ENCODE results near the gene PRLR.

GRCh38 chr5:35095366-35095765 lies 134.9 kb downstream of the PRLR start:
- TF ChIP-seq KDM1A (CRISPR knock-in tag; IDR thresholded peaks at IDR 0.05) = no peak
- no peak for TF ChIP-seq KAT7 (CRISPR knock-in tag; IDR thresholded peaks at IDR 0.05; ENCODE audit: borderline replicate concordance)
- no peak for TF ChIP-seq ZBTB33 (CRISPR knock-in tag; IDR thresholded peaks at IDR 0.05)
- TF ChIP-seq POLR2AphosphoS2 (IDR thresholded peaks at IDR 0.05; ENCODE audit: low read depth, low read length) = no peak
- no peak for TF ChIP-seq ZNF766 (CRISPR knock-in tag; IDR thresholded peaks at IDR 0.05; ENCODE audit: borderline replicate concordance)
- no peak for TF ChIP-seq CTCF (CRISPR knock-in tag; IDR thresholded peaks at IDR 0.05)
